ENCODE data around the gene MAP3K2. TPM values are rescaled to one million over a fixed set of nuclear protein-coding genes. Genes with fewer than 3 reads are reported as not detected.

The MAP3K2 gene
- total RNA-seq, 4 donors from 2014 or later: 34.2 to 69.5 (median 61.1) TPM

GRCh38 chr2:127420039-127420864 is 32.5 kb upstream of the MAP3K2 start:
- Histone ChIP-seq H3K27ac (no peak overlapping the region), H3K27me3 (peaks cover 0 to 68% of the 10 kb centered on the region in 2 donors), H3K4me3 (no peak overlapping the region), H3K36me3 (no peaks in the 10 kb centered on the region), H3K9me3 (no peaks in the 10 kb centered on the region), H3K4me1 (peaks cover 0 to 30% (median 21%) of the 10 kb centered on the region in 4 donors)
- 60 to 69% methylated on average over 8 of the region's 8 CpGs for WGBS, 2 donors
- no peak for TF ChIP-seq POLR2A (IDR thresholded peaks at IDR 0.05)
- TF ChIP-seq EP300 (IDR thresholded peaks at IDR 0.05): no peak
- TF ChIP-seq CTCF (IDR thresholded peaks at IDR 0.05): no peak
- DNase-seq (ENCODE audit: low spot score in 2 of 2): no peak

- H3K9me3 ChIP-seq: no peaks in the 10 kb centered on the region
- no peak overlapping the region for H3K27ac ChIP-seq
- peaks cover 0 to 62% of the 10 kb centered on the region in 2 donors for H3K27me3 ChIP-seq
- H3K4me1 ChIP-seq: peaks cover 0 to 34% (median 21%) of the 10 kb centered on the region in 4 donors
- 71 to 80% methylated on average over 13 to 14 of the region's 15 CpGs for WGBS, 2 donors
- H3K4me3 ChIP-seq: no peak overlapping the region
- TF ChIP-seq EP300 (IDR thresholded peaks at IDR 0.05) (no peak), CTCF (IDR thresholded peaks at IDR 0.05) (no peak), POLR2A (IDR thresholded peaks at IDR 0.05) (no peak)
- H3K36me3 ChIP-seq: no peaks in the 10 kb centered on the region
- DNase-seq (ENCODE audit: low spot score in 2 of 2): no peak
Observed at GRCh38 chr2:127419448-127420038, 31.8 kb upstream of the MAP3K2 start.

- peaks cover 0 to 57% of the 10 kb centered on the region in 2 donors for H3K27me3 ChIP-seq
- TF ChIP-seq POLR2A (IDR thresholded peaks at IDR 0.05): no peak
- no peak for TF ChIP-seq EP300 (IDR thresholded peaks at IDR 0.05)
- no peak for TF ChIP-seq CTCF (IDR thresholded peaks at IDR 0.05)
- DNase-seq (ENCODE audit: low spot score in 2 of 2): no peak
- H3K27ac ChIP-seq: no peak overlapping the region
- peaks cover 0 to 34% (median 21%) of the 10 kb centered on the region in 4 donors for H3K4me1 ChIP-seq
- WGBS, 2 donors: 87% methylated on average over 4 of the region's 4 CpGs
- H3K9me3 ChIP-seq: no peaks in the 10 kb centered on the region
- no peak overlapping the region for H3K4me3 ChIP-seq
- no peaks in the 10 kb centered on the region for H3K36me3 ChIP-seq
Observed at GRCh38 chr2:127419112-127419430, 31.3 kb upstream of the MAP3K2 start.

GRCh38 chr2:127418300-127419111 is 30.7 kb upstream of the MAP3K2 start, which contains the start of gene PROC:
PROC (plus strand) TSS chr2:127418427; CDS start chr2:127419943, 1,516 bp downstream.
- H3K36me3 ChIP-seq: no peaks in the 10 kb centered on the region
- peaks cover 0 to 52% of the 10 kb centered on the region in 2 donors for H3K27me3 ChIP-seq
- H3K4me1 ChIP-seq: peaks cover 0 to 29% (median 16%) of the 10 kb centered on the region in 4 donors
- TF ChIP-seq EP300 (IDR thresholded peaks at IDR 0.05) (no peak), CTCF (IDR thresholded peaks at IDR 0.05) (no peak), POLR2A (IDR thresholded peaks at IDR 0.05) (no peak)
- no peaks in the 10 kb centered on the region for H3K9me3 ChIP-seq
- no peak for DNase-seq (ENCODE audit: low spot score in 2 of 2)
- 90 to 92% methylated on average over 10 to 12 of the region's 16 CpGs for WGBS, 2 donors
- H3K27ac ChIP-seq: no peak within 1 kb of the TSS
- no peak within 1 kb of the TSS for H3K4me3 ChIP-seq
